Stimulated activated CD8-positive, alpha-beta memory T cell treated with anti-CD3 and anti-CD28 coated beads, Interleukin-4, amount 100 ng/mL, for 48 hours (primary cell): ENCODE results near the gene FERMT1.
"Not testable (repeated sequence)": the region's sequence is repeated elsewhere in the genome, so short reads cannot be mapped to it uniquely, and the experiment has no call there.

Experiments used
- DNase-seq: peaks from one replicate; pipeline ENCODE4 v3.0.0-alpha.2; 2020

Gene FERMT1

GRCh38 chr20:6067763-6068318 lies 55.0 kb downstream of the FERMT1 start:
- DNase-seq: no peak

DNA sequence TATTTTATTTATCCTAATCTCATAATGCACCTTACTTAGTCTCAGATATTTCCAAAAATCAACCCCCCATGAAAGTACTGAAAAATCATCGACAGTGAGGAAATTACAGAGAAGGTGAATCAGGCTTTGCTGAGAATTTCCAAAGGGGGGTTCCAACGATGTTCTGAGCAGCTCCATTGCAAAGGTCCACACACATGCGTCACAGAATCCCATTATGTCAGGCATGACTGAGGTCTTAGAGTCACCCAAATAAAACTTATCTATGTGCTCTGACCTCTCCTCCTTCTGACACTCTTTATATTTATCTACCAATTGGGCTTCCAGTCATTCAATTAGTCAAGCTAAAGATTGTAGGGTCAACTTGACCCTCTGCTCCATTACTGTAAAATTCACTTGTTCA lies 56.2 kb downstream of the FERMT1 start:
- no peak for DNase-seq

DNA sequence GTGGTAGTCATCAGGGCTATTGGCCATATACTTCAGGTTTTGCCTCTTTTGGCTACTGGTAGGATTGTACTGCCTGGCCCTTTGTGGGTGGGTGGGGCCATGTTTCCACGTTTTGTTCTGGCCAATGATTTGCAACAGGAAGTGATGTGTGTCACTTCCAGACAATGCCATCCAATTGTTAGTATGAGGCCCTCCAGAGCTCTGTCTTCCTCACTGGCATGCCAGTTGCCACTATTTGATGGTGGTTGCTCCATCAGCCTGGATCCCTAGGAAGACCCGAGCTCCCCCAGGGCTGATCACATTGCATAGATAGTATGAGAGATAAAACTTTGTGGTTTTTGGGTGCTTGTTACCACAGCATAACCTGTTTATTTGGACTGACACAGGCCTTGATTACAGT lies 61.3 kb downstream of the FERMT1 start:
- no peak for DNase-seq

GRCh38 chr20:6060213-6060612 lies 62.6 kb downstream of the FERMT1 start:
- DNase-seq: no peak

GRCh38 chr20:6058684-6059295 lies 64.0 kb downstream of the FERMT1 start:
- DNase-seq: no peak

- DNase-seq: no peak
These were observed 65.1 kb downstream of the FERMT1 start for GRCh38 chr20:6057691-6058090.

DNA sequence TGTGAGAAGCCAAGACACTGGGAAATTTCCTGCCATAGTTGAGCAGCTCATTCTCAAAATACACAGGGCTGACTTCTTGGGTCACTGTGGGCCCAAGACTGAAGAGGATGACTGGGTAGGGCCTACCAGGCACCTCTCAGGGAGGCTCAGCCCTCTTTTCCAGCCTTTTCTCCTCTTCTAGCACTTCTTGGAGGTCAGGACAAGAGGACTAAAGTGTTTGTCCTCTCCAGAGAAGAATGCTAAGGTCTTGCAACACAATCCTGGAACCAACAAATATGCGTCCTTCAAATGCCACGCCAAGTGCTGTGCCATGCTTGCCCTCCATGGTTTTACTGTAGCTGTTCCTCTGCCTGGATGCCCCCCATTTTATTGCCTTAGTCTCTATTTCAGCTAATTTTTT lies 65.7 kb downstream of the FERMT1 start:
- DNase-seq: no peak

DNA sequence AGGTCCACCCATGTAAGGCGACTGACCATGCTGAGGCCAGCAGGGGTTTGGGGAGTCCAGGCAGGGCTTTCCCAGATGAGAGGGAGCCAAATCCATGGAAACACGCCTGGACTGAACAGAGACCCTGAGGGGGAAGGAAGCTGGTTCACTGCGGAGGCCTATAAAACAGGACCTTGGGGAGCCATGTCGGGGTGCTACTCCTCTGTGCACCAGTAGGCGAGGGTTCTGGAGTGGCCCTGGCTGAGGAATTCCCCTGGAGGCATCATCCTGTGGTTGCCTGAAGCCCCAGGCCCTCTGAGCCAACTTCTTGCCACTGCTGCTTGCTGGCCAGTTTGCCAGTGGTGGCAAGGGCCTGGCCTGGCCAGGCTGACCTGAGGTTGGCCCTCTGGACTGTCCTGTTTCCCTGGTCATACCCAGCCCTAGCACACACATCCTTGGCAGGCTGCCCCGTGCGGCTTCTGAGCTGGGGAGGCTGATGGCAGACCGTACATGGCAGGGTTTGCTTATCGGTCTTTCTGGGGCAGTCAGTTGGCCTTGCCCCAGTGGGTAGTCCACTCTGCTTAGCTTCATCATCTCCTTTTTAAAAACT lies 66.8 kb downstream of the FERMT1 start:
- no peak for DNase-seq

DNA sequence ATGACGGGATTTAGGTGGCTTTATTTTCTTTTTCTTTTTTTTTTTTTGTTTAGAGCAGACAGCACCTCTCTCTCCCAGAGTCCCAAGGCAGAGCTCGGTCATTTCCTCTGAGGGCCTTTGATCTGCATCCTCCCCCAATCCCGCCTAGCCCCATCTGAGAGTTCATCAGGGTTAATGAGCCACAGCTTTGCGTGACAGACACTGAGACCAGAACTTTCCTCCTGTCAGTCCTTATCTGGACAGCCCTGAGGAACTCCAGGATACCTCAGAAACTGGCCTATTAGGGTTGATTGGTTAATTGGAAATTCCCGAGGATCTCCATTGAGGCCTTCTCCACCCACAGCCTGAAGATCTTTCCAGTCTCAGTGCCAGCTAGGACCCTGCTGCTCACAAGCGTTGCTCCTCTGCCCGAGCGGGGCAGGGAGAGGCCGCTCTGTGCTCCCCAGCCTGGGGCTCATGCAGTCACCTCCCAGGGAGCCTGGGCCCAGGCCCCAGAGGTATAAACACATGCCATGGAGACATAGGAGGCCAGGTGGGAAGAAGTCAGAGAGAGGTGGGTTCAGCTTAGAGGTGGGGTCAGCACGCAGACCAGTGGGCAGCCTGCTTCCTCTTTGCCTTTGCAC lies 67.6 kb downstream of the FERMT1 start:
- no peak for DNase-seq

GRCh38 chr20:6054689-6055051 lies 68.2 kb downstream of the FERMT1 start:
- DNase-seq: not testable (repeated sequence)

GRCh38 chr20:6053776-6054688 lies 68.8 kb downstream of the FERMT1 start, which contains the start of gene LRRN4:
Gene LRRN4, minus strand, starts transcription at chr20:6054060. Its CDS starts 1,261 bp downstream, at chr20:6052799.
- DNase-seq: no peak

DNA sequence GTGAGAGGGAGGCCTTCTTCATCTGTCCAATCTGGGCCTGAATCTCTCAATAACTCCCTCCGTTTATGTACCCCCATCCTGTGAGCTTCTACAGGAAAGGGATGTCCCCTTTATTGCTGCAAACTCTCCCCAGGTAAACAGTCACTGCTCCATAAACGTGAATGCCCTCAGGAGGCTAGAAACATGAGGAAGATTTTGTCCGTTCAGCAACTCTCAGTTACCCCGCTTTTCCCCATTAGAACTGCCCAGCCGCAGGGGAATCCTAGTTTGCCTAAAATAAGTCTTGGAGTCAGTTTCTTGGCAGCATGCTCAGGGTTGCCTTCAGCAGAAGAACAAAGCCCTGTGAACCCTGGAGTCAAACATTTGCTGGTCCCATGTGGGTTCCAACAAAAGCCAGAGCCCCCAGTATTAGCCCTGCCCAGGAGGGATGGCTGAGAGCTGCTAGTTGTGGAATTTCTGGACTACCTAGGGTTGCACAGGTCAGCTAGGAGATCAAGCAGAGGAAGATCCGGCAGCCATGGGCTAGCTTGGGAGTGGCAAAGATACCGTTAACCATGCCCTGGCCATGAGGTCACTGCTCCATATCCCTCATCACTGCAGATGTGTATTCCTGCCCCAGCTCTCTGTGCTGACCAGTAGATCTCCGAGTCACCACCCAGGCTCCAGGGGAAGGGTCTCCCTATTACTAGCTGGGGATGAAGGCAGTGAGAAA lies 69.6 kb downstream of the FERMT1 start:
- DNase-seq: no peak

DNA sequence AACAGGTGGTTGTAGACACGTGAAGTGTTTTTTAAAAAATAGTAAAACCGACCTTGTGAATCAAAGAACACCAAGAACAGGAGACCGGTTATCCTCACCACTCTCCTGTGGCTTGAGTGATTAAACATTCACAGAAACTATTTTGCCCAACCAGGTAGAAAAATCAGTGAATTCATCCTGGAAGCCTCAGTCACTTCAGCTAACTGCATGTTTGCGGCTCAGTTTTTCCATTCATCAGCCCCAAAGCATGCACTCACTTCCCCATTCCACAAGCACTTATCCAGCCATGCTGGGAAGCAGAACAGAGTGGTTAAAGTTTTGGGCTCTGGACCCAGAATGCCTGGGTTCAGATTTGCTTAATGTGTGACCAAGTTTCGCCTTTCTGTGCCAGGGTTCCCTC lies 71.3 kb downstream of the FERMT1 start:
- DNase-seq: no peak

- DNase-seq: no peak
These were observed 74.4 kb downstream of the FERMT1 start for GRCh38 chr20:6048391-6048790.

DNA sequence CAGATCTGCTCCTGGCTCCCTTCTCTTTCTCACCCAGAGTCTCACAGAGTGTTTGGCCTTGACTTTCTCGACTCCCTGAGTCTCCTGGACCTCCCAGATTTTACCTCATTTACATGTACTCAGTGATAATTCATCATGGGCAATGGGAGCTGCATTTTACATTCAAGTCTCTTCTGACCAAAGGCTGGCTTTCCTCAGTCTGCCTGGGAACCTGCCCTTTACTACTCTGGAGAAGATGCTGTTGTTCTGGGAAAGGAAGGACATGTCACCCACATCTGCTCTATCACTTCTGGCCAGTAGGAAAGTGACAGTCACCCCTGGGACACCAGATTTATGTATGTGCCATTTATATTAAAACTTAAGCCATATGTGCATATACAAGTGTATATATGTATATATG lies 76.4 kb downstream of the FERMT1 start:
- DNase-seq: no peak

DNA sequence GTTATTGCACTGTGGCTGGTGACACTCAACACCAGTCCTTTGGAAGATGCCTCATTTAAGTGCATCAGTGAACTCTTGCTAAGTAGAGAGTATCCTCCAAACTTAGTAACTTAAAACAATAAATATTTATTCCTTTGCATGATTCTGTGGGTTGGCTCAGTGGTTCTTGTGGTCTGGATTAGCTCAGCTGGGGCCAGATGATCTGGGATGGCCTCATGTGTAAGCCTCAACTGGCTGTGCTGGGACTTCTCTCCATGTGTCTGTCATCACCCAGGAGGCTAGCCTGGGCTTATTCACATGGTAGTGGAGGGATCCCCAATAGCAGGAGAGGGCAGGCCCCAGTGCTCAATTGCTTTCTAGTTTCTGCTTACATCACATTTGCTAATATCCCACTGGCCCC lies 77.3 kb downstream of the FERMT1 start:
- DNase-seq: no peak

DNA sequence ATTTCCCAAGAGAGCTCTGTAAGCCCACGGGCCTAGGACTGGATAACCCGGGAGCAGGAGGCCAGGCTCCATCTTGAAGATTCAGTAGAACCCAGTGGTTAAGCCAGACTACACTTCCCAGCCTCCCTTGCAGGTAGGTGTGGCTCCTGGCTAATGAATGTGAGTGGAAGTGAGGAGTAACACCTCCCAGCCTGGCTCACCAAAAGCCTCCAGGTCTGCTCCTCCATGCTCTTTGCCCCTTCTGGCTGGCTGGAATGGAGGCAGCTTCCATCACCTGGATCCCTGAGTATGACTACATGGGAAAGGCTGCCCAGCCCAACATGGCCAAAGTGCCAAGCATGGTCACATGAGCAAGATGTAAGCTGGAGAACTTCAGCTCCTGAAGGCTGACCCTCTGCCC lies 78.7 kb downstream of the FERMT1 start:
- DNase-seq: no peak

GRCh38 chr20:6041808-6042265 lies 81.0 kb downstream of the FERMT1 start:
- DNase-seq: no peak

GRCh38 chr20:6040958-6041807 lies 81.6 kb downstream of the FERMT1 start:
- no peak for DNase-seq

GRCh38 chr20:6040540-6040939 lies 82.3 kb downstream of the FERMT1 start:
- no peak for DNase-seq

DNA sequence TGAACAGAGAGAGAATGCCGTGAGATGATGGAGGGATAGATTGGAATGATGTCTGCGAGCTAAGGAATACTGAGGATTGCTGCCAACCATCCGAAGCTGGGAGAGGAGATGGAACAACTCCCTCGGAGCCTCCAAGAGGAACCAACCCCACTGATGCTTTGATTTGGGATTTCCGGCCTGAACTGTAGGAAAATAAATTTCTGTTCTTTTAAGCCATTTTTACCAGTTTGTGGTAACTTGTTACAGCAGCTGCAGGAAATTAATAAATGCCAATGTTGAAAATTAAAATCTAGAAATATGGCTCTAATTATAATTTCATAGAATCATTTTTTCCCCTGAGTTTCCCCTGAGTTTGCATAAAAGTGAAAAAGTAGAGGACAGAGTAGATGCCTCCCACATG lies 83.1 kb downstream of the FERMT1 start:
- no peak for DNase-seq

DNA sequence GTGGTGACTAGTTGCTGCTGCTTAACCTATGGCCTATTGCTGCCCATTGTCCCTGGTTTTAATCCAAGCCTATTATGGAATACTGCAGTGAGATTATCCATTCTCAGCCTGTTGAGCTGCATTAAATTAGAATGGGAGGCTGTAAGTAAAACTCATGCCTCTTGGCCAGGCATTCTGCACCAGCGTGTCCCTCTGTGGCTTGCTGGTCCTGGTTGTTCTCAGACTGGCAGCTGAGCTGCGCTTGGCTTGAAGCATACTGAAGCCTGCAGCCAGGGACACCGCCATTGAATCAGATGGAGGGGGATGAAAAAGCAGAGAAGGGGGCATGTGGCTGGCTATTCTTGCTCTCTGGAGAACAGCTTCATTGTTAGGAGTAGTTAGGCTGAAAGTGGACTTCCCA lies 84.6 kb downstream of the FERMT1 start:
- DNase-seq: no peak
